ENCODE measurements around the gene RAPGEF4. TPM values are rescaled to one million over a fixed set of nuclear protein-coding genes. Genes with fewer than 3 reads are reported as not detected.
"Not testable (repeated sequence)": the region's sequence is repeated elsewhere in the genome, so short reads cannot be mapped to it uniquely, and the experiment has no call there.

RAPGEF4 gene
- total RNA-seq, 6 experiments from 2014 or later: 9.5 to 18.4 (median 14.7) TPM

DNA sequence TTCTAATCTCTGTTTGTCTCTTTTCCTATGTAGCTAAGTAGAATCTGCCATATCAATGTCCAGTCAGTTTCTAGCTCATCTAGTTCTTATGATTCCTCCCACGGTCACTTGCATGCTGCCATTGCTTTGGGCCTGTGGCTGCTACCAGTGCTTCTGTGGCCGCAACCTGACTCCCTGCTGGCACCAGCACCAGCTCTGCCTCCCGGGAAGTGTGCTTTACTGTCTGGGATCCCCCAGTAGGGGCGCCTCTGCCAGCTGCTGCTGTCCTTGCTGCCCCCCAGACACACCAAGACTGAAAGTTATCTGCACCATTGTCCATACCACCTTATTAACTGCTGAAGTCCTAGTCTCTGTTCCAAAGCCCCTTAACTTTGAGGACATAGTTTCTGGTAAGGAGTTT is 56.3 kb downstream of the RAPGEF4 start:
- ATAC-seq (no peak), DNase-seq (no peak)
- H3K4me3 ChIP-seq: no peak overlapping the region
- TF ChIP-seq, protein P1, sequence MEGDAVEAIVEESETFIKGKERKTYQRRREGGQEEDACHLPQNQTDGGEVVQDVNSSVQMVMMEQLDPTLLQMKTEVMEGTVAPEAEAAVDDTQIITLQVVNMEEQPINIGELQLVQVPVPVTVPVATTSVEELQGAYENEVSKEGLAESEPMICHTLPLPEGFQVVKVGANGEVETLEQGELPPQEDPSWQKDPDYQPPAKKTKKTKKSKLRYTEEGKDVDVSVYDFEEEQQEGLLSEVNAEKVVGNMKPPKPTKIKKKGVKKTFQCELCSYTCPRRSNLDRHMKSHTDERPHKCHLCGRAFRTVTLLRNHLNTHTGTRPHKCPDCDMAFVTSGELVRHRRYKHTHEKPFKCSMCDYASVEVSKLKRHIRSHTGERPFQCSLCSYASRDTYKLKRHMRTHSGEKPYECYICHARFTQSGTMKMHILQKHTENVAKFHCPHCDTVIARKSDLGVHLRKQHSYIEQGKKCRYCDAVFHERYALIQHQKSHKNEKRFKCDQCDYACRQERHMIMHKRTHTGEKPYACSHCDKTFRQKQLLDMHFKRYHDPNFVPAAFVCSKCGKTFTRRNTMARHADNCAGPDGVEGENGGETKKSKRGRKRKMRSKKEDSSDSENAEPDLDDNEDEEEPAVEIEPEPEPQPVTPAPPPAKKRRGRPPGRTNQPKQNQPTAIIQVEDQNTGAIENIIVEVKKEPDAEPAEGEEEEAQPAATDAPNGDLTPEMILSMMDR (IDR thresholded peaks at IDR 0.05): no peak
- no peak for TF ChIP-seq POLR2A (IDR thresholded peaks at IDR 0.05)
- no peak overlapping the region for H3K27ac ChIP-seq
- no peaks in the 10 kb centered on the region for H3K36me3 ChIP-seq
- intact Hi-C loops (cut with DNase I): no loop called here
- H3K27me3 ChIP-seq: no peaks in the 10 kb centered on the region
- no peaks in the 10 kb centered on the region for H3K4me1 ChIP-seq
- no peaks in the 10 kb centered on the region for H3K9me3 ChIP-seq
- 100% methylated on average over 1 of the region's 4 CpGs for WGBS (ENCODE audit: insufficient coverage, low coverage, low lambda C conversion rate, missing lambda C conversion rate)

DNA sequence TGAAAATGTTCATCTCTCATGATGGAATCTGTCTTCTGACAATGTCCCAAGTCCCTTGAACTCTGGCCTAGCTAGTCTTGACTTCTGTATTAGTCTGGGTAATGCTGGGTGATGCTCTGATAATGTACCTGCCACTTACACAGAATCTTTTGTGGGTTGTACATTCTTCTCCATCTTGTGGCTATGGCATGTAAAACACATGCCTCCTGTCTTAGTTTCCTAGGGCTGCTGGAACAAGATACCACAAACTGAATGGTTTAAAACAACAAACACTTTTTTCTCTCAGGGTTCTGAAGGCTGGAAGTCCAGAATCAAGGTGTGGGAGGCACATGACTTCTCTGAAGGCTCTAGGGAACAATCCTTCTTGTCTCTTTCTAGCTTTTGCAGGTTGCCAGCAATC is 57.1 kb downstream of the RAPGEF4 start:
- TF ChIP-seq, protein P1 (IDR thresholded peaks at IDR 0.05): no peak
- TF ChIP-seq POLR2A (IDR thresholded peaks at IDR 0.05): no peak
- H3K27me3 ChIP-seq: no peaks in the 10 kb centered on the region
- no peaks in the 10 kb centered on the region for H3K9me3 ChIP-seq
- DNase-seq (no peak), ATAC-seq (no peak)
- intact Hi-C loops (cut with DNase I): no loop called here
- no peak overlapping the region for H3K27ac ChIP-seq
- no peaks in the 10 kb centered on the region for H3K36me3 ChIP-seq
- no peak overlapping the region for H3K4me3 ChIP-seq
- H3K4me1 ChIP-seq: no peaks in the 10 kb centered on the region

DNA sequence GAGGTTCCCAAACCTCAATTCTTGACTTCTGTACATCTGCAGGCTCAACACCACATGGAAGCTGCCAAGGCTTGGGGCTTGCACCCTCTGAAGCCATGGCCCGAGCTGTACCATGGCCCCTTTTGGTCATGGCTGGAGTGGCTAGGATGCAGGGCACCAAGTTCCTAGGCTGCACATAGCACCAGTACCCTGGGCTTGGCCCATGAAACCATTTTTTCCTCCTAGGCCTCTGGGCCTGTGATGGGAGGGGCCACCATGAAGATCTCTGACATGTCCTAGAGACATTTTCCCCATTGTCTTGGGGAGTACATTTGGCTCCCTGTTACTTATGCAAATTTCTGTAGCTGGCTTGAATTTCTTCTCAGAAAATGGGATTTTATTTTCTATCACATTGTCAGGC is 67.7 kb downstream of the RAPGEF4 start:
- ATAC-seq; H3K27ac ChIP-seq; DNase-seq; H3K27me3 ChIP-seq; H3K4me3 ChIP-seq; H3K4me1 ChIP-seq; H3K36me3 ChIP-seq; intact Hi-C loops (cut with DNase I); H3K9me3 ChIP-seq: not testable (repeated sequence)
- WGBS (ENCODE audit: insufficient coverage, low coverage, low lambda C conversion rate, missing lambda C conversion rate): no CpG with 5 or more reads among the region's 1 CpG

DNA sequence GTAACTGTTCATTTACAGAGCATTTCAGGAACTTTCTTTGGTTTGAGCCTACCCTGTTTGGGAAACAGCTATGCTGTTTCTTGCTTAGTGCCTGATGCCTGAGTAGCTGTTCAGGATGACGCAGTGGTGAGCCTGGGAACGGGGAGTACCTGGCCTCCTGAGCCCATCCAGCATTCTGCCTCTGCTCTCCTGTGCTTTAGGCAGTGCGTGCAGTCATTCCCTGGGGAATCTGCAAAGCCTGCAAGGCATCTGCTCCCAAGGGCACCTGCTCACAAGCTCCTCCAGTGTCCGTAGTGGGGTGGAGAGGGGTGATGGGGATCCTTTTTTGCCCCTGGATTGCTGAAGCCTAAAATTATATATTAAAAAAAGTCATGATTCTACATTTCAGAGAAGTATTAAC is 68.8 kb downstream of the RAPGEF4 start:
- intact Hi-C loops (cut with DNase I): no loop called here
- Histone ChIP-seq H3K27me3 (no peaks in the 10 kb centered on the region), H3K4me3 (no peak overlapping the region), H3K27ac (no peak overlapping the region), H3K4me1 (no peaks in the 10 kb centered on the region), H3K36me3 (no peaks in the 10 kb centered on the region), H3K9me3 (no peaks in the 10 kb centered on the region)
- DNase-seq (no peak), ATAC-seq (no peak)
- no peak for TF ChIP-seq POLR2A (IDR thresholded peaks at IDR 0.05)
- TF ChIP-seq, protein P1 (IDR thresholded peaks at IDR 0.05): no peak
- WGBS (ENCODE audit: insufficient coverage, low coverage, low lambda C conversion rate, missing lambda C conversion rate): 60% methylated on average over 1 of the region's 4 CpGs

DNA sequence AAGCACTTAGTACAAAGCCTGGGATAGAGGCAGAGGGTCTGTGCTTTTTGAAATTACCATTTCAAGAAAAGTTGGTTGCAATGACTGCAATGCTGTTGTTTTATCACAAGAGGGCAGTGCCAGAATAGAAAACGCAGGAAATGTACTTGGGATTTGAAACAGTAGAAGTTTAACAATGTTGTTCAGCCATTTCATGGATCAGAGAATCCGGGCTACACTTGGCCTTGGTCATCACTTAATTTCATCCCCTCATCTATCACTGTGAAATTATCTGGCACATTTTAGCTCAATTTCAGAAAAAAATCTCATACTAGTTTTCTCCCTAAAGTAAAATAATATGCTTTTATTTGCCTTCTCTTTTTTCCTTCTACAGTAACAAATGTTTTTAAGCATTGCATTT is 70.8 kb downstream of the RAPGEF4 start:
- 0% methylated on average over 2 of the region's 2 CpGs for WGBS (ENCODE audit: insufficient coverage, low coverage, low lambda C conversion rate, missing lambda C conversion rate)
- no peak overlapping the region for H3K27ac ChIP-seq
- peak; percentile 81 to 91 (median 86) for ATAC-seq
- no peaks in the 10 kb centered on the region for H3K27me3 ChIP-seq
- no peaks in the 10 kb centered on the region for H3K9me3 ChIP-seq
- no peaks in the 10 kb centered on the region for H3K4me1 ChIP-seq
- intact Hi-C loops (cut with DNase I): loop anchor here in 1 of 2 donors (5.0 kb wide), 1 partner anchor 126 kb away; no protein-coding TSS in a partner anchor
- no peak for DNase-seq
- TF ChIP-seq, protein P1 (IDR thresholded peaks at IDR 0.05): peak; percentile 79 to 89 (median 86)
- TF ChIP-seq POLR2A (IDR thresholded peaks at IDR 0.05): no peak
- no peaks in the 10 kb centered on the region for H3K36me3 ChIP-seq
- H3K4me3 ChIP-seq: no peak overlapping the region
